ENCODE data around the gene GLG1.
"Not testable (repeated sequence)": the region's sequence is repeated elsewhere in the genome, so short reads cannot be mapped to it uniquely, and the experiment has no call there.

The GLG1 gene

DNA sequence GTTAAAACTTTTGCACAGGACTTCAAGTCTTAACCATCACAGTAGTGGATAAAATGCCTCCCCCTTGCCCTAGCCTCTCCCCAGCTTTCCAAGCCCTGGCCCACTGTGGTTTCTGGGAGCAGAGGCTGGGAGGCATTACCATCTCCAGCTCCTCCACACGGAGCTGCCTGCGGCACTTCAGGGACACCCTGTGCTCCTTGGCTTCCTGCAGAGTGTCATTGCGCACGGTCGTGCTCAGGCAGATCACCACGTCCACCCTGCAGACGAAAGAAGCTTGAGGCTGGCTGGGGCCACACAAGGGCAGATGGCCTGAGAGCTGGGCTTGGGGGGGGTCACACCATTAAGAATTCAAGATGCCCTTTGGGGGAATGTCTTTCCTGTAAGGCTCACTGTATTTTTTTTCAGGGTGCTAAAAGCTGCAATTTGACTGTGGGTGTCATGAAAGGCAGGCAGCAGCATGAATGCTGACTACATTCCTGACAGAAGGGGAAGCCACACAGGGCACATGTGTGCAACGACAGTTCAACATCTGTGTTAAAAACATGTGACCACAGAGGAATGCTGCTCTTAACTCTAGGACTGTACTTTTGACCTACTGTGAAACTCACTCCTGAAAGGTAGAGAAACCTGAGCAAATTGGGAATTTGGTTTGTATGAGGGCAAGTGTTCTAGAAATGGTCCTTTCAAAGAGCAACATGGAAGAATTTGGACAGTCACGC is 137.9 kb downstream of the GLG1 start:
- no peak for DNase-seq

DNA sequence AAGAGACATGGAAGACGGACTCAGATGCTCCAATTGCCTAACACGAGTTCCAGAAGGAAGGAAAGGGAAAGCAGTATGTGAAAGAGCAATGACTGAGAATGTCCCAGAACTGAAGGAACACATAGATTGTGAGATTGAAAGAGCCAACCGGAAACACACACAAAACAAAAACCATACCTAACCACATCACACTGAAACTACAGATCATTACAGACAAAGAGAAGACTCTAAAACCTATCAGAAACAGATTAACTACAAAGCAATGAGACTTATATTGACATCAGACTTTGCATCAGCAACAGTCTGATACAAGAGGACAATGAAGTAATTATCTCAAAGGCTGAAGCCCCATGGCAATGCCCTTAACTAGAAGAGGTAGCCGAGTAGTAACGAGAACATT is 140.0 kb downstream of the GLG1 start:
- no peak for DNase-seq

DNA sequence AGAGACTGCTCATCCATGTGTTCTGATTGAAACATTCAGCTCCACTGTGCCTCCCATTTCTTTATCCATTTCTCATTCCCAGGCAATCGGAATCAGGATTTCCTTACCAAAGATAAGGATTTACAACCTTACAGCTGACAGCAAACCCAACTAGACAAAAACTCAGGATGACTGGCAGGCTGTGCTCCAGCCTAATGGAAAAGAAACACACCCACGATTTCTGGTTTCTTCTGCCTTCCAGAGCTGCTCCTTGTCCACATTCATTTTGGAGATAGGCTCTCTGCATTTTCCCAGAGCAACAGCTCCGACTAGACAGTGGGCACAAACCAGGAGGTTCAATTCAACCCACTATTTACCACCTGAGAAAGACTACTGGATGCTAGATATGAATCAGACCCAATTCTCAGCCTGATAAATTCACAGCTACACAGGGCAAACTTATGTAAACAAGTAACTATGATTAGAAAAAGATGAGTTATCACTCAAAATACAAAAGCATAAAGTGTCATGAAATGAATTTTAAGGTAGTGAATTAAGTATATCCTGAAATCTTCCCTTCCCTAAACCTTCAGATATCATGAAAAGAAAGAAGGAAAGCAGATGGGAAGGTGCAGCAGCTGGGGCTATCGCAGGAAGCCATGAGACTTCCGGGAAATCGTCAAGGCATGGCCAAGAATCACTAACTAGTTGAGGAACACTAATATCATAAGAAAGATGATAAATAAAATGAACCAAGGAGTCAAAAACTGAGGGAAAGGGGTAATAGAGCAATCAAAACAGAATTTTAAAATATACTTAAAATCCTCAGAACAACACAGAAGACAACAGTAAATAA is 140.8 kb downstream of the GLG1 start:
- no peak for DNase-seq

- no peak for DNase-seq
Measured at GRCh38 chr16:74465281-74465680, 141.6 kb downstream of the GLG1 start.

- no peak for DNase-seq
Measured at GRCh38 chr16:74463888-74464287, 143.0 kb downstream of the GLG1 start.

DNA sequence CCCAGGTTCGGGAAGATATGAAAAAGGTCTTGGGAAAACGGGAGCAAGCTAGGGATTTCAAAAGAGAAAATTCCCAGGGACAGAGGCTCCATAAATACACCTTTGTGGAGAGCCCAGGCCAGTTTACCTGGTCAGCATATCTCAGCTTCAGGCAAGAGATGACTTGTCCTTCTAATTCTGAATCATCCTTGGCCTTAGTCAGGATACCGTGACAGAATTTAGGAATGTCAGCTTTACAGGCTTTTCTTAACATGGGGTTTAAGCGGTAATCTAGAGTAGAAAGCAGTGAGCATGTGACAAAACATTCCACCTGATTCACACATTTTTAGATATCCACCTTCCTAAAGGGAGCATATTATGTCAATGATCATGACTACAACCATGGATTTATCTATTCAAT is 144.6 kb downstream of the GLG1 start:
- no peak for DNase-seq

DNA sequence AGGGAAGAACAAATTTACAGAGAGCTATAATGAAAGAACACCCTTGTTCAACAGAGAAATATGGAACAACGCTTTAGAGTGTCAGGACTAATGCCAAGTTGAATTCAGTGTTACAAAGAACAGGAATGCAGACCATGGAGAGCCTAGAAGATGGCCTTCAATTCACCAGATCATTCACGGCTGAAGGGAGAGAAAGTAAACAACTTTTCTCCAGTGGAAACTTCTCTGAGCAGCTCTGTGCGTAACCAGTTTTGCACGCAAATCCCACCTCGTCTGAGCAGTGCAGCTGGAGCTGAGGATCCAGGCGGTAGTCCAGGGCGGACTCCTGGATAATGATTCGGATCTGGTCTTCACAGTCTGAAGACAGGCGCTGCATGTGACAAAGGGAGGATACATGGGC is 145.1 kb downstream of the GLG1 start:
- no peak for DNase-seq

- no peak for DNase-seq
Measured at GRCh38 chr16:74460542-74460941, 146.4 kb downstream of the GLG1 start.

GRCh38 chr16:74456290-74456625 is 150.7 kb downstream of the GLG1 start:
- DNase-seq, result no peak

GRCh38 chr16:74455619-74456289 is 151.2 kb downstream of the GLG1 start:
- DNase-seq, result no peak

- no peak for DNase-seq
Measured at GRCh38 chr16:74455213-74455612, 151.7 kb downstream of the GLG1 start.

- DNase-seq, result no peak
Measured at GRCh38 chr16:74451951-74452758, 154.8 kb downstream of the GLG1 start.

DNA sequence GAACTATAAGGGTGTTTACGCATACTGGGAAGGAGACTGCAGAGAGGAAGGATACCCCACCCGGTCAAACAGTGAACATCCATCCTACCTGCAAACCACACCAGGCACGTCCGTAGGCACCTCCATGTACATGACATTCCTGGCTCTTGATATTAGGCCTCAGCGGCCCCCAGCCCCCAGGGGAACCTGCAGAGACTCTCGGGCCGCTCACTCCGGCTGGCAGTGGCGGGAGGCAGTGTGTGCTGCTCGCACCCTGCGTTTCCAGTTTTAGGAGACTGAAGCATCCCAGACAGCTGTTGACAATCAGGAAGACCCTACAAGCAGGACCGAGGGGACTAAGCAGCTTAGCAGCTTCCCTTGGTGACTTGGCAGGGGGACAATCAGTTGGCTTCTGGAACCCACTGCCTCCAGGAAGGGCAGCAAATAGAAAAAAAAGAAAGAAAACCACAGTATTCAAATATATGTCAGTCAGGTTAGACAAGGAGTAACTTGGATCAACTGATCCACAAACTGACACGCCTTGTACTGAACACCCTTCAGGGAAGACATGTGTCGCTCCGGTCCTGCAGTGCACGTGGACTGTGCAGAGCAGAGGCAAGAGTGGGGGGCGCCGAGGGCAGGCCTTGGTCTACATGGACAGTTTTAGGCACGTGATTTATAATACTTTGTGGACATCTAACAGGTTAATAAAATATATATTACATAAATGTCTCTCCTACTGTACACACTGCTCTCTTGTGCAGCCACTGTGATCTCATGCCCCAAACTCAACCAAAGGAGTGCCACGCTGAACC is 155.8 kb downstream of the GLG1 start:
- no peak for DNase-seq

DNA sequence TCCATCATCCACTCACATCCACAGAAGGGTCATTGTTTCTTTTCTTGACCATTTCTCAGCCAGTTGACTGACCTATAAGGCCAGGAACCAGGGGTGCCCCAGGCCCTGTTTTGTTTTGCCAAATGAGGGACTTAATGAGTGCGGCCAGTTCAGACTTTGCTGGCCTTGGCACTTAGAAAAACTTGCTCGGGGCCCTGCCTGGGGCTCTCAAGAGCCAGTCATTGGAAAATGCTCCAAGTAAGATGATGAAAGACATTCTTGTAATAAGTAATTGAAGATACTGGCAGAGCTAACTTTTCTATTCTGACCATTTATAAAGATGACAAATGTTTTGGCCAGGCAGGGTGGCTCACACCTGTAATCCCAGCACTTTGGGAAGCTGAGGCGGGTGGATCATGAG is 156.7 kb downstream of the GLG1 start:
- no peak for DNase-seq

GRCh38 chr16:74449470-74449869 is 157.4 kb downstream of the GLG1 start:
- no peak for DNase-seq

DNA sequence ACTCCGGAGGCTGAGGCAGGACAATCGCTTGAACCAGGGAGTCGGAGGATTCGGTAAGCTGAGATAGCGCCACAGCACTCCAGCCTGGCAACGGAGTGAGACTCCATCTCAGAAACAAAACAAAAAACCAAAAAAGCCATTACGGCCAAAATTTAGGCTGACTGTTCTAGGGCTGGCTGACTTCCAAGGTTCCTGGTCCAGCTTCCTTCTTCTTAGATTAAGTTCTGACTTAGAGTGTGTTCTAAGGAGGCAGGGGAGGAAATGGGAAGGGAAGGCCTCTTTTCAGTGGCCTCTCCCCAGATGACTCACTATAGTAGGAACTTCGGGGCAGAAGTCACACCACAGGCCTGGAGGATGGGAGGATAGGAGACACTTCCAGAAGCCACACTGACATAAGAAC is 157.9 kb downstream of the GLG1 start:
- DNase-seq, result no peak

GRCh38 chr16:74447578-74447977 is 159.3 kb downstream of the GLG1 start:
- no peak for DNase-seq

DNA sequence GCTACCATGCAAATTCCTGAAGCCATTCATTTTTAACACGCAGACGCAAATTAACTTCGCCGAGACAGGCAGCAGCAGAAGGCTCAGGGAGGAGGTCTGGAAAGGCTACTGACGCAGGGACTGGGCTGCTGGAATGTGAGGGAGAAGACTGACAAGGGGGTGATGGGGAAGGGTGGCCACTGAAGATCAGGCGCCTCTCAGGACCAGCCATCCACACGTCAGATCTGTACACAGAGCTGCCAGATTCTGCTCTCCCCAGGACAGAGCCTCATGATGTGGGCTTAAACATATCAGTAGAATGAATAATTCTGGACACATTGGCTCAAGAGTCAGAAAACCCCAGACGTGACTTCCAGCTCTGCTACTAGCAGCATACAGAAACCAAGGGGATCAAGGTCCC is 160.0 kb downstream of the GLG1 start:
- no peak for DNase-seq

DNA sequence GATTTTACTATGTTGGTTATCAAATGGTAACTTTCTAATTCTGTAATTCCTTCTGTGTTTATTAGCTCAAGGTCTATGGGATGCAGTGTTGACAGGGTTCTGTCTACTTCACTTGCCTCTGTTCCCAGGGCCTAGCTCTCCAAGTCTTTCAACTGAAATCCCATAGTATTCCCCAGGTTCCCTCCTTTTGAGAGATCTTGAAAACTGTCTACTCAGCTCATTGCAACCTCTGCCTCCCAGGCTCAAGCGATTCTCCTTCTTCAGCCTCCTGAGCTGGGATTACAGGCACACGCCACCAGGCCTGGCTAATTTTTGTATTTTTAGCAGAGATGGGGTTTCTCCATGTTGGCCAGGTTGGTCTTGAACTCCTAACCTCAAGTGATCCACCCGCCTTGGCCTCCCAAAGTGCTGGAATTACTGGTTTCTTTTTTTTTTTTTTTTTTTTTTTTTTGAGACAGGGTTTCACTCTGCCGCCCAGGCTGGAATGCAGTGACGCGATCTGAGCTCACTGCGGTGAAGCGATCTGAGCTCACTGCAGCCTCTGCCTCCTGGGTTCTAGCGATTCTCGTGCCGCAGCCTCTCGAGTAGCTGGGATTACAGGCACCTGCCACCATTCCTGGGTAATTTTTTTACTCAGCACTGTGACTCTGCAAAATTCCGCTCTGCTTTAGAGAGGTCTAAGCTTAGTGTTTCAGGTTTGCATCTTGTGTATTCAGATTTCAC is 163.1 kb downstream of the GLG1 start:
- DNase-seq, result not testable (repeated sequence)

DNA sequence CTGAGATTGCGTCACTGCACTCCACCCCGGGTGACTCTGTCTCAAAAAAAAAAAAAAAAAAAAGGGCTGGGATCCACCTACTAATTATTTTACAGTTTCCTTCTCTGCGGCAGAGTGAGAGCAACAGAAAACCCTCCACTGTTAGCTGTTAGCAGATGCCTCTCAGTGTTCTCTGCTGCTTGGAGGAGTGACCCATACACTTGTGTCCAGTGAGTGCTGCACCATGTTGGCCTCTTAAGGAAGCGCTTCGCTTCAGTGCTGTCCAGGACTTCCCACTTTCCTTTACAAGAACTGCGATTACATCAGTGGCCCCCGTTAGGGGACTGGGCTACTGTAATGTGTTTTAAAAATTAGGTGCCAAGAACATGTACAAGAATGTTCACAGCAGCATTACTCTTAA is 167.2 kb downstream of the GLG1 start:
- DNase-seq, result no peak

- DNase-seq, result no peak
Measured at GRCh38 chr16:74438492-74438979, 168.4 kb downstream of the GLG1 start.

All from activated gamma-delta T cell treated with Interleukin-2 at 50 U/mL for 16 hours (primary cell).